NCI-H524 treated with DMSO at 0.1 percent for 48 hours (cell line): ENCODE results near the gene TTF2.
"Not testable (repeated sequence)": the region's sequence is repeated elsewhere in the genome, so short reads cannot be mapped to it uniquely, and the experiment has no call there.

Experiments used
- DNase-seq: peaks from one replicate; lab custom pipeline; 2025; lab: John Stamatoyannopoulos, UW

The TTF2 gene

GRCh38 chr1:117121589-117122329, 61.6 kb downstream of the TTF2 start, which contains the start of gene TRIM45:
TRIM45 (minus strand) TSS chr1:117121749; CDS start chr1:117121201, 548 bp downstream.
- DNase-seq = peak; percentile 71

- DNase-seq = no peak
Observed at GRCh38 chr1:117122330-117123025, 62.4 kb downstream of the TTF2 start.

DNA sequence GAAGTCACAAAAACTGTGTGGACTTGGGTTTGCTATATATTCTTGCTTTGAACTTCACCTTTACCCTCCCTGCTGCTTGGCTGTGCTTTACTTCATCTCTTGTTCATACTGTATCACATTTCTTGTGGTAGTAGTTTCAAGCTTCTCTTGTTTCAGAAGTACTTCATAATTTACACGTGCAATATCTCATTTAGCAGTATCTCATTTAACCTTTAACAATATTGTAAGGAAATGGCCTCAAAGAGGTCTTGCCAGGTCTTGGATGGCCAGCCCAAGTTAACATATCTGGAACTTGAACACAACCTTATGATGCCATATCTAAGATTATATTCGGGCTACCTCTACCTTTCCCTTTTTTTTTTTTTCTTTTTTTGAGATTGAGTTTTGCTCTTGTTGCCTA, 63.1 kb downstream of the TTF2 start:
- no peak for DNase-seq

- no peak for DNase-seq
Observed at GRCh38 chr1:117124661-117125060, 64.5 kb downstream of the TTF2 start.

DNA sequence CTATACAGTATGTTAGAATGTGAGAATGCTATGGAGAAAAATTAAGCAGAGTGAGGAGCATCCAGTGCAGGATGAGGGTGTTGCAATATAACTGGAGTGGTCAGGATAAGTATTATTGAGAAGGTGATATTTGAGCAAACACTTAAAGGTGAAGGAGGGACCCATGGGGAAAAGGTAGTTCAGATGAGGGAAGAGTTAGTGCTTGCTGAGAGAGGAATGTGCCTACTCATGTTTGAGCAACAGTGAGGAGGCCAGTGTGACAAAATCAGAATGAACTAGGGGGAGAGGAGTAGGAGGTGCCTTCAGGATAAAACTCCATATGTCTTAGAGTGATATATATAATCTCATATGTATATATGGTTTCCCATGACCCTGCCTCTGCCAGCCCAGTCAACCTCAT, 67.7 kb downstream of the TTF2 start:
- DNase-seq = no peak

- no peak for DNase-seq
Observed at GRCh38 chr1:117128323-117129079, 68.4 kb downstream of the TTF2 start.

- no peak for DNase-seq
Observed at GRCh38 chr1:117130526-117130925, 70.4 kb downstream of the TTF2 start.

DNA sequence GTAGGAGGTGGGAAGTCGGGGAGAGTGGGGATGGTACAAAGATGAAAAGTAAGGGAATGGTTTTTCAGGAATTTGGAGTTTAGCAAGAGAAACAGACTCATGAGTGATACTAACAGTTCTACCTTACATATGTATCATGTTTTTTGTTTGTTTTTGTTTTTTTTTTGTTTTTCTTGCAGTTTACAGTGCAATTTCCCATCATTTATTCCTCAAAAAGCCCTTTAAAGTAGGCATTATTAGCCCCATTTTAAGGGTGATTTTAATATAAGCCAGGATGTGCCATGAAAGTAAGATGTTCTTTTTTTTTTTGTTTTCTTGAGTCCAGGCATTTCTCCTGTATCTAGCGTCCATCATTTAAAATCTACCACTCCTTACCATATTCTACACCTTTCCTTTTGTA, 75.2 kb downstream of the TTF2 start:
- no peak for DNase-seq

DNA sequence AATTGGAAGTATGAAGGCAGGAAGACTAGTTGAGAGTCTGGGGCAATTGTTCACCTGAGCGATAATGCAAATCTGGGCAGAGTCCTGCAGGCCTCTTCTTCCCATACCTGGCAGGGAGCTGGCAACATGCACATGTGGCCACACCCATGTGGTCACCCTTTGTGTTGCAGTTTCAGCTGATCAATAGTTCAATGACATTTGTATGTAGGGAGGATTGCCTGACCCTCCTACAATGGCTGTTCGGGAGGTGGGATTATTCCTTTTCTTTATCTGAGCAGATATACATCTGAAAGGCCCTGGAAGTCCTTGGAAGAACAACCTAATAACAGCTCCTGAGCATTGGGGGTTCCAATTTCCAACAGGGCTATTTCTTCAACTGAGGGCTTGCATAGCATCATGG, 76.6 kb downstream of the TTF2 start:
- no peak for DNase-seq

DNA sequence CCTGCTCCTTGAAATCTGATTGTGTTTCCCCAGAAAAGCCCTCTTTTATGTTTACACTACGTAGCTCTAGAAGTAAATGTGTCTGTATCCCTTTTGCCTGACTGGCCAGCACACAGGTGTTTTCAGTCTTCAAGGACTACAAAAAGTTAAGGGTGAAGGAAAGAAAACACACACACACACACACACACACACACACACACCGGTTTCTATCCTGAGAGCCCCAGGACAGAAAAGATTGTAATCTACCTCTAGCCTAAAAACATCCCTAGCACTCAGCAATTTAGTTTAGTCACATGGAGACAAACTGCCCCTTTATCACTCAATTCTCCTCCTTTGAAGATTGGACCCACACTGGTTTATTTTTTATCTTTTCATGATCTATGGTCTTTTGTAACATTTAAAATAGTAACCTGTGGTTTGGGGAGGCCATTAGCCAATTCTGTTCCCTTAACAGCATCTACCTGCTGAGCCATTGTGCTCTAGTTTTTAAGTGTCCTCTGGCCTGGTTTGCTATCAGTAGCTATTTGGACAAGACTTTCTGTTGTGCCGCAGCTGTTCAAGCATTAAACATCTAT, 77.2 kb downstream of the TTF2 start:
- DNase-seq = no peak

DNA sequence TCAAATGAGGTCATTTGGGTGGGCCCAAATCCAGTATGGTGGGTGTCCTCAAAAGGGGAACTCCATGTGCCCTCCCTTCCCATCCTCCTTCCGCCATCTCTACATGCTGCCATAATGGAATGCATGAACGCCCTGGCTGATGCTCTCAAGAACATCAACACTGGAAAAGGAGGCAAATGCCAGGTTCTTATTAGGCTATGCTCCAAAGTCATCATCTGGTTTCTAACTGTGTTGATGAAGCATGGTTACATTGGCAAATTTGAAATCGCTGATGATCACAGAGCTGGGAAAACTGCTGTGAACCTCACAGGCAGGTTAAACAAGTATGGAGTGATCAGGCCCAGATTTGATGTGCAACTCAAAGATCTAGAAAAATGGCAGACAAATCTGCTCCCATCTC, 78.0 kb downstream of the TTF2 start:
- DNase-seq = no peak

DNA sequence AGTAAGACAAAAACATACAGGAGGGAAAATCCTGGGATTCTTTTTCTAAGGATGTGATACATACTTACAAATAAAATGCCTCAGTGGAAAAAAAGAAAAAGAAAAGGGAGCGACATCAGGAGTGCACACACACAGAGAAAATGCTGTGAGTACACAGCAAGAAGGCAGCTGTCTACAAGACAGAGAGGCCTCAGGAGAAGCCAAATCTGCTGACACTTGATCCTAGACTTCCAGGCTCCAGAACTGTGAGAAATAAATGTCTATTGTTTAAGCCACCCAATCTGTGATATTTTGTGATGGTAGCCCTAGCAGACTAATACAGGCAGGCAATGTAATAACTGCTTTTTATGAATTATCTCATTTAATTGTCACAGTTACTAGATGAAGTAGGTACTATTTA, 78.4 kb downstream of the TTF2 start:
- no peak for DNase-seq

DNA sequence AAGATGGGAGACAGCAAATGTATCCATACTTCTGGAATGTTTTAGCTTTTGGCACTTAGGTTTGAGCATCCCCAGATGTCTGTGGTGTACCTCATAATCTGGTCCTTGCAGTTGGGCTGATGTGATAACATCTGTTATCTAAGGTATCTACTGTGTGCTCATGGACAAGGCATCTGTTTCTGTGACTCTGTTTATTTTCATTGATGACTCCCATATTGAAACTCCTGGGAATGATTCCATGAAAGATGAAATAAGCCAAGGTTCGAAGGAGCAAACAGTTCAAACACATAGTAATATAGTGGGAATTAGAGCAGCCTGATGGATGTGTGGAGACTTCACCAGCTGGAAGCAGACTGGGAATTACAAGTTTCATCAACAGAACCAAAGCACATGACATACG, 82.1 kb downstream of the TTF2 start:
- no peak for DNase-seq

DNA sequence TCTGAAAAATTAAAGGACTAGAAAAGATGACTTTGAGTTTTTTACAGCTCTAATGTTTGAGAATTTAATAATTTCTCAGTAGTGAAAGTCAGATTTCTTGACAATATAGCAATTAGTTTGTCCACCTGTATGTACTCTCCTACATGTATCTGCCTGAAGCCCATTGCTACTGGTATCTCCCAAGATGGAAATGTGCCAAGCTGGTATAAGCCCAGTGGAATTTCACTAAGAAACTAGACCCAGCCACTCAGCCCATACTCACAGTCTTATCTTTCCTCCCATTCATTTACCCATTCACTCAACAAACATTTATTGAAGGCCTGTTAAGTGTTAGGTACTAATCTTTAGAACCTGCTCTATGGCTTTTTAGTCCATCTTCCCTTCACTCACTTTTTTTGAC, 83.0 kb downstream of the TTF2 start:
- DNase-seq = no peak

DNA sequence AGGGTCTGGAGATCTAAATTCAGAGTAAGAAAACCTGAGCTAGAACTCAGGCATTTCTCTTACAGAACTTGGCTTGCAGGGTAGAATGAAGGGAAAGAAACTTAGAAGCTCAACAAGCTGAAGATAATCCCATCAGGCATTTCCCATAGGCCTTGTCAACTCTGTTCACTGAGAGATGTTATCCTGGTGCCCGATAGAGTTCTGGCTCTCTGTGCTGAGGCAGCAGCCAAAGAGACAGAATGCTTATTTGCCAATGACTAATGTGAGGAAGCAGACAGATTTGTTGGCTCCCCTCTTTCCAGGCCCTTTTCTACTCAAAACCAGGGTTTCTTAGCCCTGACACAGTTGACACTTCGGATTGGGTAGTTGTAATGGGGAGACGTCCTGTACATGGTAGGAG, 83.7 kb downstream of the TTF2 start:
- DNase-seq = no peak

DNA sequence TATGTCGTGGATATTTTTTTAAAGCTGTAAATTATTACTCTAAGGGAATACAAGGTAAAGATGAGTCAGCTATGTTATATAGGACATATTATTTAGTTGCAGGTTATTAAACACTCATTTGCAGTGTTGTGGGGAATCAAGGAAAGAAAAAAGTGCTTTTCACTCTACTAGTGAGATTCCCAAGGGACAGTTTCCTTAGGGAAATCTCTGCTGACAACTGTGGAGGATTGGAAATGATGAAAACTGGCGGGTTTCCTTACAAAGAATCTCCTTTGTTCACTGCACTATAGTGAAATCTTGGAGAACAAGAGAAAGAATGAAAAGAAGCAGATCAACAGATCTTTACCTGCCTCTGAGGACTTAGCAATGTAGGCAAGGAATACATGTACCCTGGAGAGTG, 85.9 kb downstream of the TTF2 start:
- DNase-seq = no peak

GRCh38 chr1:117146575-117147340, 86.6 kb downstream of the TTF2 start:
- no peak for DNase-seq

- no peak for DNase-seq
Observed at GRCh38 chr1:117147341-117147831, 87.3 kb downstream of the TTF2 start.

DNA sequence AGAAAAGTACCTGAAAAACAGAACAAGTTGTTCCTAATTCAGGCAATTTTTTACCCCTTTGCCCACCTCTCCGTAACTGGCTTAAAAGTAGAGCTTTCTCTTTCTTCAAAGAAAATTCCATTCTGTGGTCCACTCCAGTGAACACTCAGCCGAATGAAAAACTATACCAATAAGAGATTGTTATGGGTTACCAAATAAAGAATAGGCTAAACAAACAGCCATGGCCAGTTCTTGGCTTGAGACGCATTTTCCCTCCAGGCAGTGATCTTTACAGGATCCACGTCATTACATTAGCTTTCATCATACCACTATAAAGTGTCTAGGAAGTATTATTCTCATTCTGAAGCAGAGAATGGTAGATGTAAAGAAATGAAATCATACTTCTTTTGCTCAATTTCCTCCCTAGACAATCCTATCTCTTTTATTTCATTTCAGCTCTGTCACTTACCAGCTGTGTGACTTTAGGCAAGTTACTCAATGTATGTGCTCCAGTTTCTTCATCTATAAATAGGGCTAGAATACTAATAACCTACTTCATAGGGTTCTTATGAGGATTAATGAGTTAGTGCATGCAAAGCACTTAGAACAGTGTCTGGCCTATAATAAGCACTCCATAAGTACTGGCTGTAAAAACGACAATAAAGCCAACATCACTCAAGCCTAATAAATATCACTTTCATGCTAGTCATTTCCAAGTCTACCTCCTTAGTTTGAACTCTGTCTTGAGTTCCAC, 87.9 kb downstream of the TTF2 start:
- peak; percentile 88 for DNase-seq

GRCh38 chr1:117150316-117150715, 90.2 kb downstream of the TTF2 start:
- no peak for DNase-seq

DNA sequence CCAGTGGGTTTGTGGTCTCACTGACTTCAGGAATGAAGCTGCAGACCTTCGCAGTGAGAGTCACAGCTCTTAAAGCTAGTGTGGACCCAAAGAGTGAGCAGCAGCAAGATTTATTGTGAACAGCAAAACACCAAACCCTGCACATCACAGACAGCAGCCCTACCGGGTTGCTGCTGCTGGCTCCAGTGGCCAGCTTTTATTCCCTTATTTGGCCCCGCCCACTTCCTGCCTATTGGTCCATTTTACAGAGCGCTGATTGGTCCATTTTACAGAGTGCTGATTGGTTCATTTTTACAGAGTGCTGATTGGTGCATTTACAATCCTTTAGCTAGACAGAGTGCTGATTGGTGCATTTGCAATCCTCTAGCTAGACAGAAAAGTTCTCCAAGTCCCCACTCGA, 91.2 kb downstream of the TTF2 start:
- not testable (repeated sequence) for DNase-seq
